Central memory CD4-positive, alpha-beta T cell (primary cell): ENCODE data around the gene MYMK.

ENCODE experiments used
- DNase-seq: peaks from one replicate; pipeline ENCODE4 v3.0.0; 2022

Gene MYMK

GRCh38 chr9:133477992-133478850, 46.5 kb downstream of the MYMK start:
- no peak for DNase-seq

- DNase-seq = no peak
Observed at GRCh38 chr9:133477461-133477860, 47.3 kb downstream of the MYMK start.

- DNase-seq = no peak
Observed at GRCh38 chr9:133476941-133477340, 47.8 kb downstream of the MYMK start.

- no peak for DNase-seq
Observed at GRCh38 chr9:133476036-133476931, 48.5 kb downstream of the MYMK start.

DNA sequence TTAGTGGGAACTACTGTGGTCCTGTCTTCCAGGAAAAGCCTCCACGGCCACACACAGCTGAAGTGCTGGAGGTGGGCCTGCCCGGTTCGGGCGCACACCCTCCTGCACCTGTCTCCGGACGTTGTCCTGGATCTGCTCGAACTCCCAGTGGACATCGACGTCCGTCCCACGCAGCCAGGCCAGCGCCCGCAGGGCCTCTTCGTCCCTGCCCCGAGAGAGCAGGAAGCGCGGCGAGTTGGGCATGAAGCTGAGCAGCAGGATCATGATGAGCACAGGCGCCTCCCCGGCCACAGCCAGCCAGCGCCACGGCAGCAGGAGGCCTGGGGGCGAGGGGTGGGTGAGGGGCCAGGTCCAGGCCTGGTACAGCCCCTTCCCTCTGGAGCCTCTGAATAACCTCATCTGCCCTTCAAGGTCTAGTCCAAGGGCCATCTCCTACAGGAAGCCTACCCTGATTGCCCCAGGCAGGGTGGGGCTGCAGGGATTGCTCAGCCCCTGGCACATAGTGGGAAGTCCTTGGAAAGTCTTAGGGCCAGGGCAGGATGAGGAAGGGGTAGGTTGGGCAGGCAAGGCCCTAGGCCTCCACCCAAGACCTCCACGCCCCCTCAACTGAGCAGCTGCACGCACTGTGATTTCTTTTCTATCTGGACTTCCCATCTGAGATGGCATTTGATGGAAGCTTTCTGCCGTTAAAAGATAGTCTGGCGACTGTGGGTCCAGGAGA, 49.3 kb downstream of the MYMK start:
- no peak for DNase-seq

DNA sequence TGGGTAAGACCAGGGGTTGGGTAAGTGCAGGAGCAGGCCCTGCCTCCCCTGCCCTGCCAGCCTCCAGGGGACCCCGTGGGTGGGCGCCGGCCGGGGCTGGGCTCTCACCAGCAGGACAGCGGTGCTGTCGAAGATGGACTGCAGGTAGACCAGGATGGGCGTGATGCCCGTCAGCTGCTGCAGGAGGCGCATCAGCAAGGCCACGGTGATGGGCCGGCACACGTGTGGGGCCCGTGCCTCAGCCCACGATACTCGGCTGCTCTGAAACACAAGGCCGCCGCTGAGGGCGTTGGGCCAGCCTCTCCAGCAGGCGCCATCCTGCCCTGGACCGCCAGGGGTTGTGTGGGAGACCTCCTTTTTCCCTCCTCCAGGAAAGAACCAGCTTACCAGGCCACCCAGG, 49.9 kb downstream of the MYMK start:
- DNase-seq = no peak

DNA sequence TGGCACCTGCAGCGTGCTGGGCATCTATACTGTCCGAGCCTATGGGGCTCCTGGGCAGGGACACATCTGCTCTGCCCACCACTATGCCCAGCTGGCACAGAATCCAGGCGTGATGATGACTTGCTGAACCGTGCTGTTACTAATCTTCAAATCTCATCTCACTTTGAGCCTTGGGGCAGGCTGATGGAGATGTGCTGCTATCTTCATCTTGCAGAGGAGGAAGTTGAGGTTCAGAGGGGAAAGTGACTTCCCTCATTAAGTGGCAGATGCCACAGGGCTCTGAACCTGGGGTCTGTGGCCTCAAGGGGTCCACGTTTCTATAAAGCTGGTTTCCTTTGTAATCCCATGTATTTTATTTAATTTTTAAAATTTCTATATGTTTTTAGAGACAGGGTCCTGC, 50.5 kb downstream of the MYMK start:
- DNase-seq = no peak

GRCh38 chr9:133473743-133474142, 51.0 kb downstream of the MYMK start:
- no peak for DNase-seq

DNA sequence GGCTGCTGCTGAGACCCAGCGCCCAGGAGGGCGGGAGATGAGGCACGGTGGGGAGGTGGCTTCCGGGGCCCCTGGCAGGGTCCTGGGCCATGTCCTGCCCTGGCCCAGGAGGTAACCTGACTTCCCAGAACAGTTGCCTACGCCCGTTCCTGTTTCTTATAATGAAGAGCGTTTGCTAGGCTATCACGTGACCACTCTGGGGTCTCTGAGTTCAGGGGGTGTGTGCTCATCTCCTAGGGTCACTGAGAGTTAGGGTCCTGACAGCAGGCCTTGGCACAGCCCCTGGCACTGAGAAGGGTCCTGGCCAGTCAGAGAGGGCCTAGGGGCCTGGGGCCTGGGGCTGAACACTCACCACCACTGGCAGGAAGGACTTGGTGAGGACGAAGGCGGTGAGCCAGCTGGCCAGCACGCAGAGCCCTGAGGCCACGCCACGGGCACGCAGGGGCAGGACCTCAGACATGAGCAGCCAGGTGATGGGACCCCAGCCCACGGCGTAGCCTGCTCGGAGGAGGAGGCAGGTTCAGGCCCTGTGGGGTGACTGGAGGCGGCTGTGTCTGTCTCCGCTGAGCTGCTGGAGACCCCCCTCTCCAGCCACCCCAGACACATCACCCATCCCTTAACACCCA, 51.9 kb downstream of the MYMK start:
- no peak for DNase-seq

DNA sequence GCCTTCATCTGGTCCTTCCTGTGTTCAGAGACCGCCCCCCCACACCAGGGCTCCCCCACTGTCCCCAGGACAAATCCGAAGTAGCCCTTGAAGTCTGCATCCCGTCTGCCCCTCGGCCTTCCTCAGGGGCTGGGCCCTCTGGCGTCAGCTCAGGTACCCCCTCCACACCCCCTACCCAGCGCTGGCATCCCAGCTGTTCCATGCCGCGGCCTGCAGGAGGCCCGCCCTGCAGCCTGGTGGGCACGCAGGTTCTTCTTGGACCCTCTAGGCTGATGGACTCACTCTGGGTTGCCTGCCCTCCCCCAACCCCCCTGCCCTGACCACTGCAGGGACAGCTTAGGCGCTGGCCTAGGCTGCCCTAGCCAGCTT, 52.5 kb downstream of the MYMK start:
- DNase-seq = no peak

DNA sequence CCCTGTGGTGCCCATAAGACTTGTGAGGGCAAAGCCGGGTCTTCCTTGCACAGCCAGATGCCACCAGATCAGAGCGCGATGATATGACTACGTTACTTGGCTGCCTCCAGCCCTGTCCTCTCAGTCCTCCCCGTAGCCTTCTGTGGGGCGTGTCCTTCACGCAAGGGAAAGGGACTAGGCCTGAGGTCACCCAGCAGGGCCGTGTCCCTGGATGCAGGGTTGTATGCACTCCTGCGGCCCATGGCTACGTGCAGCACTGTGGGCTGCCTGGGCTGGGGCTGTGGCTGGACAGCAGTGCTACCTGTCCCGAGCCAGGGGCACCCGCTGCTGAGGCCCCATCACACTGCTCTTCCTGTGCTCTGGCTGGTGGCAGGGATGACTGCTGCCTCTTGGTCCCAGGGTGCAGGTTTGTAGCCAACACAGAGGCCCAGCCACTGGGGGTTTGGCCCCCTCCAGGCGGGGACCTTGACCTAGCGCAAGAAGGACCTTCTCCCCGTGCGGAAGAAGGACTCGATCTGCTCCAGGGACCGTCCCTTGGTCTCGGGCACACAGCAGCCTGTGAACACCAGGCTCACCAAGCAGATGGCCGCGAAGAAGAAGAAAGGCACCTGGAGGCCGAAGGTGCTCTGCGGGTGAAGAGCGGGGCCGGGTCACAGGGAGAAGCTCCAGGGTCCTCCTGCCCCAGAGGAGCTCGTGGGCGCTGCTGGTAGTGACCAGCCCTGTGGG, 53.0 kb downstream of the MYMK start:
- no peak for DNase-seq

- no peak for DNase-seq
Observed at GRCh38 chr9:133470988-133471387, 53.8 kb downstream of the MYMK start.

DNA sequence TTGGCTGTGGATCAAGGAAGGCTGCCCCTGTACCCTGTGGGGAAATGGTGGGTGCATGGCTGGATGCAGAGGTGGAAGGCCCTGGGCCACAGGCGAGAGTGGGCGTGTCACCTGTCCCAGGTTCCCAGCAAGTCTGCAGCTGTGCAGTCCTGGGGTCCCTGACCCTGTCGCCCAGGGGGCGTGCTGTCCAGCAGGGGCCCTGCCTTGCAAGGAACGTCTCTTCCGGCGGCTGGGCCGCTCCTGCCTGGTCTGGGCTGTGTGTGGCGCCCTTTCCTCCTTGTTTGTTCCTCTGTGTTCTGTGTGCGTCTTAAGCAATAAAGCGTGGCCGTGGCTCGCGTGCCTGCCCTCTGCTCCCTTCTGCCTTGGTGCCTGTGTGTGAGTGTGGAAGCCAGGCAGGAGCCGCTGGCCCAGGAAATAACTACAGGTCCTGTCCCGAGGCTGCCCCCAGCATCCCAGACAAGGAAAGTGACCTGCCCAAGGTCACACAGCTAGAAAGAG, 54.3 kb downstream of the MYMK start:
- DNase-seq = no peak

DNA sequence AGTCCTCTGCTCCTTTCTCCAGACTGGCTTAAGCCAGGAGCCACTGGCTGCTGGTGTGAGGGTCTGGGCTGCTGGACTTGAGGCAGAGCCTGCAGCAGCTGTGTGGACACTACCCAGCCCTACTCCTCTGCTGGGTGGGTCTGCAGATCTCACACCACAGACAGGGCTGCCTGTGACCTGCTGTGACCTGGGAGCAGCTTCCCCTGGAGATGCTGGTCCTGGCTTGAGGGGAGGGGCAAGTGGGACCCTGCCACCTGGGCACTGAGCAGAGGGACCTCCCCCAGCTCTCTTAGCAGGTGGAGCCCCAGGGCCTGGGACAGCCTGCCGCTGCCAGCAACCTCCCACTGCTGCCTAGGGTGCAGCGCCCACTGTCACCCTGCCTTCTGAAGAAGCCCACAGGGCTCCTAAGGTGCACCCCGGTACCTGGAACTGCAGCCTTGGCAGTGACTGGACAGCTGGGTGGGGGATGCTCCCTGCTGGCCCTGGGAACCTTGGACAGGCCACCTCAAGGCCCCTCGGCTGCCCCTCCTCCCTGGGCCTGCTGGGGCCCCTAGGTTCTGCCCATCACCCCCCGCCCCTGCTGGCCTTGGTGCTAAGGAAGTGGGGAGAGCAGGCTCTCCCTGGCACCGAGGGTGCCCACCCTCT, 55.9 kb downstream of the MYMK start:
- DNase-seq = no peak

- DNase-seq = no peak
Observed at GRCh38 chr9:133468374-133468773, 56.4 kb downstream of the MYMK start.

- no peak for DNase-seq
Observed at GRCh38 chr9:133467101-133467500, 57.7 kb downstream of the MYMK start.

GRCh38 chr9:133465984-133466383, 58.8 kb downstream of the MYMK start:
- no peak for DNase-seq

DNA sequence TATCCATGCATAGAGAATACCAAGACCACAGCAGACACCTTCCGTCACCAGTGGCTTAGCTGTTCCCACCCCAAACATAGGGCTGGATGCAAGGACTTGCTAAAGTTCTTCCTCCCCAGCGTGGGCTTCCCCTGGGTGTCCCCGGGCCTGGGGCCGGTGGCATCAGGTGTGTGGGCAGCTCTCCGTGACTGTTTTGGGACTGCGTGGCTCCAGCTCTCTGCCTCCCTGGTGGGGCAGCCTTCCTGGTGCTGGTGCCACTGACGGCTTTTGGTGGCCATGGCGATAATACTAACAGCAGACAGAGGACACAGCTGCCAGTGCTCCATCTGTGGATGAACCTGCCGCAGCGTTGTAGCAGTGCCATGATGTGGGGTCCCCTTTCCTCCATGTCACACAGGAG, 60.1 kb downstream of the MYMK start:
- DNase-seq = no peak
